DOHH2 (cell line): Measurements from ENCODE around the gene CTDP1.

Experiments
- EZH2phosphoT487 ChIP-seq: fragments of 200-600 bp; sonication (generic); IDR thresholded peaks from 2 replicates; pipeline ENCODE4 v1.6.1; 2017; ENCODE audit warnings: borderline replicate concordance, mild to moderate bottlenecking, antibody characterized with exemption, low read length, moderate library complexity, mixed read lengths
- TF ChIP-seq, protein P1 (sequence below): fragments of 200-600 bp; sonication (generic); IDR thresholded peaks from one replicate; pipeline ENCODE4 v1.5.1; 2014; ENCODE audit warnings: antibody characterized with exemption, mild to moderate bottlenecking, low read depth, low read length; ENCODE audit not compliant: poor library complexity, severe bottlenecking

DNA sequence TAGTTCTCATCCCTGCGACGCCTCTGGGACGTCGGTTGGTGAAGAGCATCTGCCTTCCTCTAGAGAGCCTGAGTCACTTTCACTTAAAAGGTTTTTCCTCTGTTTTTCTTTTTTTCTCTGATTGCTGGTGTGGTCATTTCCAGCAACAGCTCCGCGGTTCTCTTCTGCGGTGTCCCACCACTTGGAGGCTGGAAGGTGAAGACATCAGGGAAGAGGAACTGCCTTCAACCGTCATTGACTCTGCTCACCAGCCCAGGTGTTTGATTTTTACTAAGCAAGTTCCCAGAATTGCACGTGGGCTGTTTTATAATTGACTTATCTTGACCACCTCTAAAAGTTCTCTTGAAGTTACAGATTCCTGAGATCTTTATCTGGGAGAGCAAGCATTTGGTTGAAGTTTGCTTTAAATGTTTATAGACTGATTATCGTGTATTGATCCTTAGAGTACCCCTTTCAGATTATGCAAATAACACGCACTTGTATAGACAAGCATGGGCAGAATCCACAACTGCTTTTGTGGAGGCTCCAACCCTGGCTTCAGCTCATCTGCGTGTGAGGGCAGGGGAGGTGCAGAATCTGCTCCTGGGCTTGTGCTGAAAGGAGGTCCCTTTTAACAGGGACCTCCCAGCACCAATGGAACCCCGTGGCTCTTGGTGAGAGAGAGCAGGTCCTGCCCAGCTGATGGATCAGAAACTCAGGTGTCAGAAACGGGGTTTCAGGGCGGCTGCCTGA, 3.5 kb downstream of the CTDP1 start:
- TF ChIP-seq, protein P1, sequence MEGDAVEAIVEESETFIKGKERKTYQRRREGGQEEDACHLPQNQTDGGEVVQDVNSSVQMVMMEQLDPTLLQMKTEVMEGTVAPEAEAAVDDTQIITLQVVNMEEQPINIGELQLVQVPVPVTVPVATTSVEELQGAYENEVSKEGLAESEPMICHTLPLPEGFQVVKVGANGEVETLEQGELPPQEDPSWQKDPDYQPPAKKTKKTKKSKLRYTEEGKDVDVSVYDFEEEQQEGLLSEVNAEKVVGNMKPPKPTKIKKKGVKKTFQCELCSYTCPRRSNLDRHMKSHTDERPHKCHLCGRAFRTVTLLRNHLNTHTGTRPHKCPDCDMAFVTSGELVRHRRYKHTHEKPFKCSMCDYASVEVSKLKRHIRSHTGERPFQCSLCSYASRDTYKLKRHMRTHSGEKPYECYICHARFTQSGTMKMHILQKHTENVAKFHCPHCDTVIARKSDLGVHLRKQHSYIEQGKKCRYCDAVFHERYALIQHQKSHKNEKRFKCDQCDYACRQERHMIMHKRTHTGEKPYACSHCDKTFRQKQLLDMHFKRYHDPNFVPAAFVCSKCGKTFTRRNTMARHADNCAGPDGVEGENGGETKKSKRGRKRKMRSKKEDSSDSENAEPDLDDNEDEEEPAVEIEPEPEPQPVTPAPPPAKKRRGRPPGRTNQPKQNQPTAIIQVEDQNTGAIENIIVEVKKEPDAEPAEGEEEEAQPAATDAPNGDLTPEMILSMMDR = no peak
- no peak for TF ChIP-seq EZH2phosphoT487
